GM18502 (cell line): ENCODE measurements around the gene MGST2.
A peak's percentile ranks its signal among the peaks of the same experiment; 100 is the strongest.

Experiments used
- ATAC-seq: cut with Tn5 transposase; IDR thresholded peaks from one replicate; pipeline ENCODE4 v1.9.1; 2021; ENCODE audit warnings: mild to moderate bottlenecking; ENCODE audit not compliant: unreplicated experiment, poor library complexity

The MGST2 gene

DNA sequence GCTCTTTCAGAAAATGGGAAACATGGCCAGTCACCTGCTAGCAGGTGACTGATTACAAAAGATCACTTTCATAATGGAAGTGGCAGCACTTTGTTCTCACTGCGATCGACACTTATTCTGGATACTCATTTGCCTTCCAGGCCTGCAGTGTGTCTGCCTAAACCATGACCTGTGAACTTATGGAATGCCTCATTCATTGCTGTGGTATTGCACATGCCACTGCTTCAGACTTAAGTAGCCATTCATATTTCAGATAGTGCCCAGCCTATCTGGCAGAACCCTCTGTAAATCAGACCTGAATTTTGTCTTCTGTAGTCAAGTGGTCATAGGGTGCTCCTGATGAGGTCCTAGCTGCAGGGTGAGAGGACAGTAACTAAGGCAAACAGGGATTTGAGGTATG lies 23.3 kb upstream of the MGST2 start:
- ATAC-seq: no peak

DNA sequence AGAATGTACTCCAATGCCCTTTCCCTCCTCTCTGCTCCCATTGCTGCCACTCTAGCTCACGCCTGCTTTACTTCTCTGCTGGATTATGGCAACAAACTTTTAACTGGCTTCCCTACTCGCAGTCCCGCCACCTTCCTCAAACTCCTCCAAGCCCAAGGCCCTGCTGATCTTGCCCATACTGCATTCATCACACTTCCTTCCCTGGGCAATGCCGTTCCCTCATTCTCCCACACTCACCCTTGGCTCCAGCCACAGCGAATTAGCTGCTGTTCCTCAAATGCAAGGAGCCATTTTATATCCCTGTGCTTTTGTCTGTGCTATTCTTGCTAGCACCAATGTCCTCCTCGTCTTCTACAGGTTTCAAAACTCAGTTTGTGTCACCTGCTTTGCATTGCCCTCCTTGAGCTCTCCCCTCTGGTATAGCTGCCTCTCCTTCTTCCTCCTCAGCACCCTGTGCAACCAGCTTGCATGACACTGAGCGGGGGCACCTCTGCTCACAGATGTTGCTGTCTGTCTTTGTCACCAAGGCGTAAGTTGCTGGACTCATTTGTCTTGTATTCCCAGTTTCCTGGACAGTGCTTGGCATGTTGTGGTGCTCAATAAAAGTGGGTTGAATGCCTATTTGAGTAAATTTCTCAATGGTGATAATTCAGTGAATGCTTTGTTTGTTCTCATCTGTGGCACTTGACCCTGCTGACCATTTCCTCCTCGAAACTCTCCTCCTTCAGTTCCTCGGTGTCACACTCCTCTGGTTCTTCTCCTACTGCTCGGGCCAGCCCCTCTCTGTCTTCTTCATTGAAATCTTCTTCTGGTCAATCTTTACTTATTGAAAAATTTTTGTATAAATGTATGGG lies 22.4 kb upstream of the MGST2 start:
- no peak for ATAC-seq

DNA sequence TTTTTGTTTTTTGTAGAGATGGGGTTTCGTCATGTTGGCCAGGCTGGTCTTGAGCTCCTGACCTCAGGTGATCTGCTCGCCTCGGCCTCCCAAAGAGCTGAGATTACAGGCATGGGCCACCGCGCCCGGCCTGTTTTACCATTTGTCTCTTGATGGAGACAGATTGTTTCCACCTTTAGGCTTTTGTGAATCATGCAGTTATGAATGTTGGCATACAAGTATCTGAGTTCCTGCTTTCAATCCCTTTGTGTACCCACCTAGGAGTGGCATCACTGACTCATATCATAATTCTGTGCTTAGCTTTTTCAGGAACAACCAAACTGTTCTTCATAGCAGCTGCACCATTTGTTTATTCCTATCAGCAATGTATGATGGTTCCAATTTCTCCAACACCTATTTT lies 20.2 kb upstream of the MGST2 start:
- no peak for ATAC-seq

DNA sequence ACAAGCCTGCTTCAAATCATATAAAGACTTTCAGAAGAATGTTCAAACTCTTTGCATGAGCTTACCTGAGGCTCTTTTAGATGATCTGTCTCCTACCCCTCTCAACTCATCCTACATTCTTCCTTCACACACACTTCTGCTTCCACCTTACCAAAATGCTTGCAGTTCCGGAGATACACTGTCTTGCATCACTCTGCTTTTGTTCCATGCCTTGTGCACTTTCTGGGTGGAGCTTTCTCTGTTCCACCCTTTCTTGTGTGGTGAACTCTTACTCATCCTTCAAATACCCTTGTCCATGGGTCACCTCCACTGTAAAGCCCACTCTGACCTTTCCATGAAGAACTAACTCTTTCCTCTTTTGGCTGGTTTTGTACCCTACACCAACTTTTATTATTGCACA lies 18.4 kb upstream of the MGST2 start:
- no peak for ATAC-seq

DNA sequence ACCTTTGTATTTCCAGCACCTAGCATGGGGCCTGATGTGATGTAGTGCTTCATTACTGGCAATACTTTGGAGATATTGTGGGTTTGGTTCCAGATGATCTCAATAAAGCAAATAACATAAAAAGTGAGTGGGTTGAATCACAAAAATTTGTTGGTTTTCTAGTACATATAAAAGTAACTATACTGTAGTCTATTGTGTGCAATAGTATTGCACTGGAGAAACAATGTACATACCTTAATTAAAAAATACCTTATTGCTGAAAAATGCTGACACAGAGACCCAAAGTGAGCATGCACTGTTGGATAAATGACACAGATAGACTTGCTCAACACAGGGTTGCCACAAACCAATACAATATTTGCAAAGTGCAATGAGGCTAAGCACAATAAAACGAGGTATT lies 17.7 kb upstream of the MGST2 start:
- ATAC-seq: no peak

DNA sequence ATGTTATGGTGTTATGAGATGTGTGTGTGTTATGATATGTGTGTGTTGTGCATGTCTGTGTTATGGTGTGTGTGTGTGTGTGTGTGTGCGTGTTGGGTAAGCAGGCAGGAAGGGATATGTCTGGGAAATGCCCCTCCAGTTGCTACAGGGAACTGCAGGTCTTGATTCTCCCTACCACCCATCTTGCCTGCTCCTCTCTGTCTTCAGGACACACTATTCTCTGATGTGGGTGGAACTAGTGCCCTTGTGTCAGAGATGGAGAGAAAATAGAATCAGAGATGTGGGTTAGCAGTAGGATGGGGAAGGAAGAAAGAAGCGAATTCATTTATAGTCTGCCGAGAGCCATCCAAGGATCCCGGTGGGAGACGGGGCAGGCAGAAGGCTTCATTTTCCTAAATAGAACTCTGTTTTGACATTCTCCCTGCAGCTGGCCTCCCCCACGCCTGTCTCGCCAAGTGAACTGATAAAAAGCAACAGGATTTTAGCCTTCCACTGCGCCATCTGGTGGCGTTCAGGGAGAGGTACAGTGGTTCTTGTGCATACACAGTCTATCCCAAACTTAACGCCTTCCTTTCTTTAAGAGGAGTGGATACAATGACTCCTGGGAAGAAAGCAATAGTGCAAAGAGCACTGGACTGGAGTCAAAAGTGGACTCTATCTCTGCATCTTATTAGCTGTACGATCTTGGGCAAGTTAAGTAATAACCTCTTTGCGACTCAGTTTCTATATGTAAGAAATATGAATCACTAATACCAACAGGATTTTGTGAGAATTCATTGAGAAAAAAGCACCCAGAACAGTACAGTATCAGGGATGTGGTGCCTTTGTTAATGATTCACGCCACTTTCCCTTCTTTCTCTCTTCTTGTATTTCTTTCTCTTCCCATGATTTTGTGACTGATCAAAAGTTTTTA lies 14.1 kb upstream of the MGST2 start:
- ATAC-seq: peak; percentile 85

DNA sequence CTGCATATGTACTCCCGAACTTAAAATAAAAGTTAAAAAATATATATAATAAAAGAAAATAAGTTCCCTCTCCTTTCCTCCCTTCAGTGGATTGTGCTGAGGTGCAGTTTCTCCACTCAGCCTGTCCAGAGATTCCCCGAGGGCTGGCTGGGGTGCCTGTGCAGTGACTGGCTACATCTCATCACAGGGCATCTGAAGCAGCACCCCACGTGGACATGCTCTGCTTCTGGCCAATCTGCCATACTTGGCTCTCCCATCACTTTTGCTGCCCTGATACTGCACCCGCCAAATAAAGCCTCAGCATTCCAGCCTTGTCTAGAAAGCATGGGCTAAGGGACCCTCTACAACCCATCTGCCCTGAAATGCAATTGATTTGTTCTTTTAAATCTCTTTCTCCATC lies 11.1 kb upstream of the MGST2 start:
- ATAC-seq: no peak

DNA sequence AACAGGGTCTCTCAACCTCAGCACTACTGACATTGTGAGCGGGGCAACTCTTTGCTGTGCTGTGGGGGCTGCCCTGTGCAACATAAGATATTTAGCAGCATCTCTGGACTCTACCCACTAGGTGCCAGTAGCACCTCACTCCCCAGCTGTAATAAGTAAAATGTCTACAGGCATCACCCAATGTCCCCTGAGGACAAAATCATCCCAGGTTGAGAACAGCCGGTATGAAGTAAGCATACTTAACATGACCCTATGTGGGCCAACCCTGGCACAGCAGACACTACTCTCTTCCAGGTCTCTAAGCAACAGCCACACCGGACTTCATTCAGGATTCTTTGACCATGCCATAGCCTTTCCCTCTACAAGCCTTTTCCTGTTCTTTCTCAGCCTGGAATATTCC lies 10.5 kb upstream of the MGST2 start:
- no peak for ATAC-seq

DNA sequence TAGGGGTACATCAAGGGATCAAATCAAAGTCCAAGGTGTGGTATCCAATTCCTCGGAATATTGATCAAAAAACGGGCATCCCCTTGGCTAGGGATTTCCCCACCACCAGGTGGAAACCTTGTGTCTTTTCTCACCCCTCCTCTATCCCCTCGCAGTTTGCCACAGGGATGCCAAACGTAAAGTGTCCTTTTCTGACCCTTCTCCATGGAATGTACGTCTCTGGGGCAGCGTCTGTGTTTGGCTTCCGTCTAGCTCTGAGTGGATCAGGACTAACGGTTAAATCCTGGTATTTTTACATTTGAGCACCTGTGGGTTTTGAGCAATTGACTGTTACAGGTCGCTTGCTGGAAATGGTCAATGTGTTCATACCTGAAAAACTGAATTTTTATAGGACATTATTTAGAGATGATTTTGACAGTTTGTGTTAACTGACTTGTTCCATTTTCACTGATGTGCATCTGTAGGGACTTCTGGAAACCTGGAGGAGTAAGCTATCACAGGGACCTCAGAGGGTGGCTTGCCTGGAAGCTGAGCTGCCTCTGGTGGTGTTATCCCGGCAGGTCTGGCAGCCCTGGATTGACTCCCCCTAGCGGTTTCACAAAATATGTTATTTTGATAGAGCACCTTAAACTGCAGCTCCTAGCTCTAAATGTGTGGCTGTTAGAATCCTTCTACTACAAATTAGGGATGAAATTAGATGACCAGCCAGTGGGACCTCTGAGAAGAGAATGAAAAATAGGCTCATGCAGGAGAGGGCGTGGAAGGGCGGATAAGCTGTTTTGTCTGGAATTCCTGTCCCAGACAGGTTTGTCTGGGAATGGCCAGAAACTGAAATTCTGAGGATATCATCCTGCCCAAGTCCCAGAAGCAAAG lies 8.8 kb upstream of the MGST2 start:
- ATAC-seq: peak; percentile 79

DNA sequence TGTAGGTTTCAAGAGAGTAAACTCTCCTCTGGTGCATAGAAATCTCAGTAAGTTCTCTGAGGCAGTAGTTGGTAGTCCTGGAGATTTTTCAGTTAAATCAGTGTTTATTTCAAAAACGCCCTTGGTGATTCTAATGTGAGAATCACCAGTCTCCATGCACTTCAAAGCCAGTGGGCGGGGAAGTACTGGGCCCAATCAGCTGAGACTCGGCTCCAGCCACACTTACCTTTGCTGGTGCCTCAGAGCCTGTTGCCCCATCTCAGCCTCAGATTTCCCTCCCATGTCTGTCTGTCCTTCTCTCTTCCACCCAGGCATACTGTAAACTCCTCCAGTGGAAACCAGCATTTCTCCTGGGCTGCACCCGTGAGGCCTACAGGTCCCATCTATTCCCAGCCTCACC lies 7.4 kb upstream of the MGST2 start:
- no peak for ATAC-seq

DNA sequence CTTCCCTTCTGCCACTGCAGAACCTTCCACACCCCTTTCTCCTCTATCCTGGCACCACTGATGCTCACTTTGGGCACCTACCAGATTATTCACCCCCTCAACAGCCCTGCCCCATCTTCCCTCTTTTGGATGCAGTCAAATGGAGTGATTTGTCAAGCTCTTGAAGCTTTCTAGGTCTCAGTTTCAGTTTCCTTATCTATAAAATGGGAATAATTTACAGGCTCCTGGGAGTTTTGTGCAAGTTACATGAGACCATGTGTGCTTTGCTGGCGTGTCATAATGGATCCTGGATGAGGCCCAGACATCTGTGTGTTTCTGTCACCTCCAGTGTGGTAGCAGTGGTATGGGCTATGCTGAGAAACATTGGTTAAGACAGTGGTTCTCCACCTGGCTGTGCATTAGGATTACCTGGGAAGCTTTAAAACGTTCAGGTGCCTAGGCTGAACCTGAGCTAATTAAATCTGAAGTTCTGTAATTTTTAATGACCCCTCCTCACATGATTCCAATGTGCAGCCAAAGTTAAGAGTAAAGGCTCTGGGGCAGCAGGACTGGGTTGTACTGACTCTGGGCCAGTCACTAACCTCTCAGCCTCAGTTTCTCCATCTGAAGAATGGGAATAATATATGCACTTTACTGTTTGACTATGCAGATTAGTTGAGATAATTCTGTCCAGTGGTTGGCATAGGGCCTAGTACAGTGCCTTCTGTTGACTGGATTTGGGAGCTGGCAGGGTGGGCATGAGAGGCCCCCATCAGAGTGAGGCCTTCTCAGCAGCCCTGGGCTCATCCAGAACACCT lies 6.8 kb upstream of the MGST2 start:
- ATAC-seq: no peak

DNA sequence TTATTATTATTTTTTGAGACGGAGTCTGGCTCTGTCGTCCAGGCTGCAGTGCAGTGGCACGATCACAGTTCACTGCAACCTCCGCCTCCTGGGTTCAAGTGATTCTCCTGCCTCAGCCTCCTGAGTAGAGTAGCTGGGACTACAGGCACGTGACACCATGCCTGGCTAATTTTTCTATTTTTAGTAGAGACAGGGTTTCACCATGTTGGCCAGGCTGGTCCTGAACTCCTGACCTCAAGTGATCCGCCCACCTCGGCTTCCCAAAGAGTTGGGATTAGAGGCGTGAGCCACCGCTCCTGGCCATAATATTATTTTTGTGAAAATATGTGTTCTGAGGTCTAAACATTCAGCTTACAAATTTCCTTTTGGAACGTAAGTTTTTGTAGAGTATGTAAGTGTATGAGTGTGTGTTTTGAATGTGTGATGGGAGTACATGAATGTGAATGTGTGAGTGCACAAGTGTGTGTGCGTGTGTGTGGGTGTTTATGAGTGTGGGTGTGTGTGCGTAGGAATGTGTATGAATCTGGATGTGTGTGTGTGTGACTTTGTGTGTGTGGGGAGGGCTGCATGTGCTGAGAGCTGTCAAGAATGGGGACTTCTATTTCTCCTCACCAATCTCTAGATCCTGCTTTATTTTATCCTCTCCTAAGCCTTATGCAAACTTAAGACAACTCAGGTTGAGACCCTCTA lies 5.7 kb upstream of the MGST2 start:
- no peak for ATAC-seq

DNA sequence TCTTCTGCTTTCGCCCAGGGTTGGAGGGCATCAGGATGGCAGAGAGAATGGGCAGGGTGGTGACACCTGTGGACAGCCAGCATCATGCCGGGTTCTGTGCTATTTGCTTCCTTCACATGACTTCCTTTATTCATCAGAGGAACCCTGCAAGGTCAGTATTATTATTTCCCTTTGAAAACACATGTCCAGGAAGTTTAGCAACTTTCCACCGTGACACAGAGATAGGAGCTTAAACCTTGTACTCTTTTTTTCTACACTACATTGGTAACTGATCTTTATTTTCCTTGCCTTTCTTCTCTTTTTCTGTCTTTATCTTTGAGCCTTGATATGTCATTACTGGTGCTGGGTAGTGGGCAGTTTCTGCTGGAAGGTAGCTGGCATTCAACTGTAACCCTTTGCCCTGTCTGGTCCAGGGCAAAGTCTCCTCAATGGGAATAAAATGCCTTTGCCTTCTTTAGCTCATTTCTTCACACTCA lies 5.0 kb upstream of the MGST2 start:
- no peak for ATAC-seq

DNA sequence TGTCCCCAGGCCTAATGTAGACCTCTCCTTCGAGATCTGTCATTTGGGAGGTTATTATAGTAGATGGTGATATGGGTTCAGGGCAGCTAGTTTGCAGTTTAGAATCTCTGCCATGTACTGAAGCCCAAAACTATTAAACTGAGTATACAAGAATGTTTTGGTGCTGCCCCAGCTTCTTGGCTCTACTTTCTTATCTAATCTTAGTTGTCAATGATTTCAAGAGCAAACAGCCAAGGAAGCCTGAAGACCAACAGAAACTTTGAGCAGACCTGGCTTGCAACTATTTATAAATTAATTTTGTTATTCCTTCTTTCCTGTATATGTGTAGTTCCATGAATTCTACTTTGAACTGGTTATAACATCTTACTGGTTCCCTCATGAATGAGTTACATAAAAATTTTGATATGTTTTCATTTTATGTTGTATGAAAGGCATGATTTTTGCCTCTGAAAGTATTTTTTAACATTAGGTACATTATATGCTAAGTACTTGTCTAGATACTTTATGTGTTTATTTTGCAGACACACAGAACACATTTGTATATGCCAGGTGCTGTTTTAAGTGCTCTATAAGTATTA lies 2.0 kb upstream of the MGST2 start:
- no peak for ATAC-seq

DNA sequence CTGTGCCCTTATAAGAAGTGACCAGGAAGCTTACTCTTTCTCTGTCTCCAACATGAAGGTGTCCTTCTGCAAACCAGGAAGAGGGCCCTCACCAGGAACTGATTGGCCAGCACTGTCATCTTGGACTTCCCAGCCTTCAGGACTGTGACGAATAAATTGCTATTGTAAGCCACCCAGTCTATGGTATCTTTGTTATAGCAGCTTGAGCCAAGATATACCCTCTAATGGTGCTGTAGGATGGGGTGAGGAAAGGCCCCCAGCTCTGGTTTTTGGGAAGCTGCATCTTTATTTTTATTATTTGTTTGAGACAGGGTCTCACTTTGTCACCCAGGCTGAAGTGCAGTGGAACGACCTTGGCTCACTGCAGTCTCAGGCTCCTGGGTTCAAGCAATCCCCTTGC lies 1.2 kb upstream of the MGST2 start:
- ATAC-seq: no peak

DNA sequence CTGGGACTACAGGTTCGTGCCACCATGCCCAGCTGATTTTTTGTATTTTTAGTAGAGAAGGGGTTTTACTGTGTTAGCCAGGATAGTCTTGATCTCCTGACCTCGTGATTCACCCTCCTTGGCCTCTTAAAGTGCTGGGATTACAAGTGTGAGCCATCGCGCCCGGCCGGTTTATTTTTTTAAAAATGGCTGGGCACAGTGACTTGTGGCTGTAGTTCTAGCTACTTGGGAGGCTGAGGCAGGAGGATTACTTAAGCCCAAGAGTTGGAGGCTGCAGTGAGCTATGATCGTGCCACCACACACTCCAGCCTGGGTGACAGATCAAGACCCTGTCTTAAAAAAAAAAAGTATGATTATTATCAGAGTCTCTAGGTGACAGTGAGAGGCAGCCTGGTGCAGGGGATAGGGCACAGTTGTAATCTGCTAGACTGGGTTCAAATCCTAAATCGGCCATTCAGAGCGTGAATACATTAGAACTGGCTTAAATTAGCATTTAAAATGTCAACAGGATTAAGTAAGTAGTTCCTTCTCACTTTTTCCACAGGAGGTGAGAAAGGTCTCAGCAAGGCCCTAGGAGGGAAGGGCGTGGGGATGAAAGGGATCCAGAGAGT lies 435 bp upstream of the MGST2 start:
- ATAC-seq: no peak

DNA sequence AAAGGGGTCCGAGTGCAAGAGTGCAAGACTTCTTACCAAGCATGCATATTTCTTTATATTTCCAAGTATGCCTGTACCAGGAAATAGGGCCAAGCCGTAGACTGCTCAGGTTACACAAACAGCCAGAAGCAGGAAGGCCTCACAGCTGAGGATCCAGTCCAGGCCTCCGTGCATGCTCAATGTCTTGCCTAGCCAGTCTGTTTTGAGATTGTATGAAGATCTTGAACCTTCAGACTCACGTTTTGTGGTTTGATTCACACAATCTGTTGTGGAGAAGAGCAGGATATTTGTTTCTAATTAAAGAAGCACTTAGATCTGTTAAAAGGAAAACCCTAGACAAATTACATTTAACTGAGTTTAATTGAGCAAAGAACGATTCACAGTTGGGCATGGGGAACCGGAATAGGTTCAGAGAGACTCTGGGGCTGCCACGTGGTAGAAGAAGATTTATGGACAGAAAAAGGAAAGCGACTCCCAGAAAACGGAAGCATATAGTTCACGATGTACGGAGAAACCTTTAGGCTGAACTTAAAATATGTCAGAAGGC lies 1.2 kb downstream of the MGST2 start:
- peak; percentile 55 for ATAC-seq

DNA sequence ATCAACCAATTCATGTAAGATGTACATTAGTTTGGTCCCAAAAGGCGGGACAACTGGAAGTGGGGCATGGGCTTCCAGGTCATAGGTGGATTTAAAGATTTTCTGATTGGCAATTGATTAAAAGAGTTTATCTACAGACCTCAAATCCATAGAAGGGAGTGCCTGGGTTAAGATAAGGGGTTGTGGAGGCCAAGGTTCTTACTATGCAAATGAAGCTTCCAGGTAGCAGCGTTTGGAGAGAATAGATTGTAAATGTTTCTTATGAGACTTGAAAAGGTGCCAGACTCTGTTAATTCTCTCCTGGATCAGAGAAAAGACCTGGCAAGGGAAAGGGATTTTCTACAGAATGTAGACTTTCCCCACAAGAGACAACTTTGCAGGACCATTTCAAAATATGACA lies 2.4 kb downstream of the MGST2 start:
- no peak for ATAC-seq
